ENCODE results near the gene PTK7.

The PTK7 gene

DNA sequence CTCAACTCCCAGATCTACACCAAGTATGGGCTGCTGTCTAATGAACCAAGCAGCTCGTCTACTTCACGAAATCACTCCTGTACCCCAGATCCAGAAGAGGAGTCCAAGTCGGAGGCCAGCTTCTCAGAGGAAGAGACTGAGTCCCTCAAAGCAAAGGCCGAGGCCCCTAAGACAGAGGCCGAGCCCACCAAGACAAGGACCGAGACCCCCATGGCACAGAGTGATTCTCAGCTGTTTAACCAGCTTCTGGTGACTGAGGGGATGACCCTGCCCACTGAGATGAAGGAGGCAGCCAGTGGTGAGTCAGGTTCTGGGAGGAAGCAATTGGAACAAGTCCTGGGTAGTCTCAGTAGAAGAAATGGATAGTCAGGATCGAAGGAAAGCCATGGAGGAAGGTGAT, 111.7 kb downstream of the PTK7 start:
- H3K4me3 ChIP-seq (ENCODE audit: low read depth, low read length), result no peak overlapping the region
- TF ChIP-seq, protein P1, sequence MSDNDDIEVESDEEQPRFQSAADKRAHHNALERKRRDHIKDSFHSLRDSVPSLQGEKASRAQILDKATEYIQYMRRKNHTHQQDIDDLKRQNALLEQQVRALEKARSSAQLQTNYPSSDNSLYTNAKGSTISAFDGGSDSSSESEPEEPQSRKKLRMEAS (IDR thresholded peaks at IDR 0.05; ENCODE audit: low read depth, low read length), result no peak
- TF ChIP-seq, protein P2, sequence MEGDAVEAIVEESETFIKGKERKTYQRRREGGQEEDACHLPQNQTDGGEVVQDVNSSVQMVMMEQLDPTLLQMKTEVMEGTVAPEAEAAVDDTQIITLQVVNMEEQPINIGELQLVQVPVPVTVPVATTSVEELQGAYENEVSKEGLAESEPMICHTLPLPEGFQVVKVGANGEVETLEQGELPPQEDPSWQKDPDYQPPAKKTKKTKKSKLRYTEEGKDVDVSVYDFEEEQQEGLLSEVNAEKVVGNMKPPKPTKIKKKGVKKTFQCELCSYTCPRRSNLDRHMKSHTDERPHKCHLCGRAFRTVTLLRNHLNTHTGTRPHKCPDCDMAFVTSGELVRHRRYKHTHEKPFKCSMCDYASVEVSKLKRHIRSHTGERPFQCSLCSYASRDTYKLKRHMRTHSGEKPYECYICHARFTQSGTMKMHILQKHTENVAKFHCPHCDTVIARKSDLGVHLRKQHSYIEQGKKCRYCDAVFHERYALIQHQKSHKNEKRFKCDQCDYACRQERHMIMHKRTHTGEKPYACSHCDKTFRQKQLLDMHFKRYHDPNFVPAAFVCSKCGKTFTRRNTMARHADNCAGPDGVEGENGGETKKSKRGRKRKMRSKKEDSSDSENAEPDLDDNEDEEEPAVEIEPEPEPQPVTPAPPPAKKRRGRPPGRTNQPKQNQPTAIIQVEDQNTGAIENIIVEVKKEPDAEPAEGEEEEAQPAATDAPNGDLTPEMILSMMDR (IDR thresholded peaks at IDR 0.05; ENCODE audit: low read depth, low read length), result no peak
- TF ChIP-seq MYC (IDR thresholded peaks at IDR 0.05; ENCODE audit: low read depth, low read length), result no peak
- no peak for TF ChIP-seq POLR2A (IDR thresholded peaks at IDR 0.05; ENCODE audit: extremely low read depth, insufficient read length)
- no peak for DNase-seq (ENCODE audit: low read depth)

DNA sequence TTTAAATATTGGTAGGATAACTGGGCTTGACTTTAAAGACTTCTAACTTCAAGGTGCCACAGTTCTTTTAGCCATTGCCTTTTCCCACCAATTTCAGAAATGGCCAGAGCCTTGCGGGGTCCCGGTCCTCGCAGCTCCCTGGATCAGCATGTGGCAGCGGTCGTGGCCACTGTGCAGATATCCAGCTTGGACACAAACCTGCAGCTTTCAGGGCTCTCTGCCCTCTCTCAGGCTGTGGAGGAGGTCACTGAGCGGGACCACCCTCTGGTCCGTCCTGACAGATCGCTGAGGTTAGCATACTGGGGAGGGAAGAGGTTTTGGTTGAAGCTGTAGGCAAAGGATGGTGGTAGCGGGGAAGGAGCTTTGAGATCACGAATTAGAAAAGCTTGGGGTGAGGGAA, 112.3 kb downstream of the PTK7 start:
- no peak for DNase-seq (ENCODE audit: low read depth)
- no peak overlapping the region for H3K4me3 ChIP-seq (ENCODE audit: low read depth, low read length)
- TF ChIP-seq MYC (IDR thresholded peaks at IDR 0.05; ENCODE audit: low read depth, low read length), result no peak
- TF ChIP-seq, protein P1 (IDR thresholded peaks at IDR 0.05; ENCODE audit: low read depth, low read length), result no peak
- TF ChIP-seq, protein P2 (IDR thresholded peaks at IDR 0.05; ENCODE audit: low read depth, low read length), result no peak
- no peak for TF ChIP-seq POLR2A (IDR thresholded peaks at IDR 0.05; ENCODE audit: extremely low read depth, insufficient read length)

DNA sequence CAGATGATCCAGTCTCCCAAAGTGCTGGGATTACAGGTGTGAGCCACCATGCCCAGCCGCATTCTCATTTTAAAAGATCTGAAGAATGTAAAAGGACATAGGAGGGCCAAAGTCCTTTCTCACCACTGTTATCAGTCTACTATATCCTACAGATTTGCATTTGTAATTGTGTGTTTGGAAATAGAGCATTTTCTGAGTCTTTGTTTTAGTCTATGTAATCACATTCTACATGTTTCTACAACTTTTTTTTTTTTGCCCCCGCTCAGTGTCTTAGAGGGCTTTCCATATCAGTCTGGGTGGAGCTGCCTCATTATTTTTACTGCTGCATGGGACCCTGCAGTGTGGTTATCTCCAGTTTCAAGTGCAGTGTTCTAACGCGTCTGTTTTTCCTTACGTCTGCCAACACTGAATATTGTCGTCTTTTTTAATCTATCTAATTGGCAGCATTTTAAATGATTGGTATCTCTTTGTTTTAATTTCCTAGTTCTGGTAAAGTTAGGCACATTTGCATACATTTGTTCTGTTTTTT, 113.7 kb downstream of the PTK7 start:
- no peak overlapping the region for H3K4me3 ChIP-seq (ENCODE audit: low read depth, low read length)
- no peak for TF ChIP-seq MYC (IDR thresholded peaks at IDR 0.05; ENCODE audit: low read depth, low read length)
- TF ChIP-seq, protein P1 (IDR thresholded peaks at IDR 0.05; ENCODE audit: low read depth, low read length), result no peak
- TF ChIP-seq, protein P2 (IDR thresholded peaks at IDR 0.05; ENCODE audit: low read depth, low read length), result no peak
- no peak for TF ChIP-seq POLR2A (IDR thresholded peaks at IDR 0.05; ENCODE audit: extremely low read depth, insufficient read length)
- no peak for DNase-seq (ENCODE audit: low read depth)

DNA sequence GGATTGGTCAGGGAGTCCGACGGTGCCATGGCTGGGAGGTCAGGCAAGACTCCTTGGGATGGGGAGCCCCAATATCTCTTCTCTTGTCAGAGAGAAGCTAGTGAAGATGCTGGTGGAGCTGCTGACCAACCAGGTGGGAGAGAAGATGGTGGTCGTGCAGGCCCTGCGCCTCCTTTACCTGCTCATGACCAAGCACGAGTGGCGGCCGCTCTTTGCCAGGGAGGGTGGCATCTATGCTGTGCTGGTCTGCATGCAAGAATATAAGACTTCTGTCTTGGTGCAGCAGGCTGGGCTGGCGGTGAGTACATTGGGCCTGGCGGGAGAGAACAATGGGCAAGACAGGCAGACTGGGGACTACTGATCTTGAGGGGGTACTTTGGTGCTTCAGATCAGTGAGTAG, 116.8 kb downstream of the PTK7 start:
- TF ChIP-seq POLR2A (IDR thresholded peaks at IDR 0.05; ENCODE audit: extremely low read depth, insufficient read length) (no peak), MYC (IDR thresholded peaks at IDR 0.05; ENCODE audit: low read depth, low read length) (no peak)
- TF ChIP-seq, protein P2 (IDR thresholded peaks at IDR 0.05; ENCODE audit: low read depth, low read length), result no peak
- TF ChIP-seq, protein P1 (IDR thresholded peaks at IDR 0.05; ENCODE audit: low read depth, low read length), result no peak
- DNase-seq (ENCODE audit: low read depth), result no peak
- no peak overlapping the region for H3K4me3 ChIP-seq (ENCODE audit: low read depth, low read length)

DNA sequence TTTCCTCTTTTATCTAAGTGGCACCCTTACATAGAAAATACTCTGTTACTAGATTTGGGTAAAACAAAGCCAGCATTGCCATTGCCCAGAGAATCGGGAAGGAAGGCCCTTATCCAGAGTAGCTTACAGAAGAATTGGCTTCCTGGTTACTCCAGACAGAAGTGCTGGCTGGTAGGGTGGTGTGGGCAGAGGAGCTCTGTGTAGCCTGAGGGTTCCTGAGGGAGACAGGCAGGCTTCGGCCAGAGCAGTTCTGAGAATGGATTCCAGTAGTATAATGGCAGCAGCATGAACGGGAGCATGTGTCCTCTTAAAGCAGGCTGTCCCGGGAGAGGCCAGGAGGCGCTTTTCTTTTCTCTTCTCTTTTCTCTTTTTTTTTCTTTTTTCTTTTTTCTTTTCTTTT, 117.8 kb downstream of the PTK7 start:
- TF ChIP-seq POLR2A (IDR thresholded peaks at IDR 0.05; ENCODE audit: extremely low read depth, insufficient read length) (no peak), MYC (IDR thresholded peaks at IDR 0.05; ENCODE audit: low read depth, low read length) (no peak)
- TF ChIP-seq, protein P1 (IDR thresholded peaks at IDR 0.05; ENCODE audit: low read depth, low read length), result no peak
- TF ChIP-seq, protein P2 (IDR thresholded peaks at IDR 0.05; ENCODE audit: low read depth, low read length), result no peak
- no peak for DNase-seq (ENCODE audit: low read depth)
- no peak overlapping the region for H3K4me3 ChIP-seq (ENCODE audit: low read depth, low read length)

Measured in NB4 (cell line).